Stimulated activated CD4-positive, alpha-beta T cell treated with anti-CD3 and anti-CD28 coated beads, Interleukin-15, amount 100 ng/mL, for 48 hours (primary cell): ENCODE results near the gene GHR.
"Not testable (repeated sequence)": the region's sequence is repeated elsewhere in the genome, so short reads cannot be mapped to it uniquely, and the experiment has no call there.

Experiments used
- DNase-seq, 2 donors: peaks; one replicate each; pipeline ENCODE4 v3.0.0-alpha.2; 2020; ENCODE audit warnings: low read depth in 2 of 2

Gene GHR

GRCh38 chr5:42569953-42570548 lies 146.8 kb downstream of the GHR start:
- DNase-seq = no peak

GRCh38 chr5:42570966-42571960 lies 148.0 kb downstream of the GHR start:
- no peak for DNase-seq

- no peak for DNase-seq
Measured at GRCh38 chr5:42572313-42572712, 149.1 kb downstream of the GHR start.

- no peak for DNase-seq
Measured at GRCh38 chr5:42573386-42573785, 150.1 kb downstream of the GHR start.

GRCh38 chr5:42575914-42576313 lies 152.7 kb downstream of the GHR start:
- not testable (repeated sequence) for DNase-seq

- not testable (repeated sequence) for DNase-seq
Measured at GRCh38 chr5:42578901-42579300, 155.7 kb downstream of the GHR start.

GRCh38 chr5:42579320-42579719 lies 156.1 kb downstream of the GHR start:
- DNase-seq = no peak

- no peak for DNase-seq
Measured at GRCh38 chr5:42581845-42582244, 158.6 kb downstream of the GHR start.

- no peak for DNase-seq
Measured at GRCh38 chr5:42582723-42583122, 159.5 kb downstream of the GHR start.

- DNase-seq = peak in 1 of 2 donors; percentile 4
Measured at GRCh38 chr5:42583322-42583721, 160.1 kb downstream of the GHR start.

GRCh38 chr5:42586625-42587024 lies 163.4 kb downstream of the GHR start:
- no peak for DNase-seq

GRCh38 chr5:42587096-42587723 lies 164.0 kb downstream of the GHR start:
- no peak for DNase-seq

- DNase-seq = no peak
Measured at GRCh38 chr5:42590566-42590965, 167.3 kb downstream of the GHR start.

- no peak for DNase-seq
Measured at GRCh38 chr5:42591015-42591414, 167.8 kb downstream of the GHR start.

GRCh38 chr5:42592401-42593140 lies 169.3 kb downstream of the GHR start:
- no peak for DNase-seq

GRCh38 chr5:42593591-42593990 lies 170.4 kb downstream of the GHR start:
- no peak for DNase-seq

GRCh38 chr5:42595597-42595996 lies 172.4 kb downstream of the GHR start:
- DNase-seq = no peak

- no peak for DNase-seq
Measured at GRCh38 chr5:42596817-42597216, 173.6 kb downstream of the GHR start.

GRCh38 chr5:42597318-42597937 lies 174.2 kb downstream of the GHR start:
- DNase-seq = no peak

GRCh38 chr5:42598311-42598710 lies 175.1 kb downstream of the GHR start:
- no peak for DNase-seq

GRCh38 chr5:42599106-42599505 lies 175.9 kb downstream of the GHR start:
- DNase-seq = no peak
